Thoracic aorta (tissue), 2 donors: ENCODE data around the gene MUC22. TPM values are rescaled to one million over a fixed set of nuclear protein-coding genes. Genes with fewer than 3 reads are reported as not detected.
"Not testable (repeated sequence)": the region's sequence is repeated elsewhere in the genome, so short reads cannot be mapped to it uniquely, and the experiment has no call there.

Experiments
- ATAC-seq: fragments of 150-250 bp; one replicate; pipeline ENCODE4 v1.8.0; 2017; ENCODE audit warnings: low read depth; ENCODE audit not compliant: insufficient number of reproducible peaks, low FRiP score
- DNase-seq: peaks from one replicate; pipeline ENCODE4 v3.0.0-alpha.2; 2020; ENCODE audit warnings: low spot score
- H3K27ac ChIP-seq, 2 donors: fragments of 200-600 bp; sonication (generic); 1 replicate in 1 of 2; 2 replicates in 1 of 2; pipeline ENCODE4 v1.5.1; 2016; ENCODE audit warnings: mild to moderate bottlenecking in 2 of 2, moderate library complexity in 2 of 2
- H3K27me3 ChIP-seq: fragments of 200-600 bp; sonication (generic); replicated peaks from 2 replicates; pipeline ENCODE4 v1.6.0; 2016; ENCODE audit warnings: mild to moderate bottlenecking; ENCODE audit not compliant: insufficient read depth
- H3K36me3 ChIP-seq: fragments of 200-600 bp; sonication (generic); one replicate; pipeline ENCODE4 v1.5.1; 2016
- H3K4me1 ChIP-seq, 2 donors: fragments of 200-600 bp; sonication (generic); 1 replicate in 1 of 2; 2 replicates in 1 of 2; pipeline versions ENCODE4 v1.5.1 to v1.6.0; 2016; ENCODE audit warnings: low read depth in 2 of 2, mild to moderate bottlenecking in 1 of 2; ENCODE audit not compliant: control insufficient read depth in 1 of 2
- H3K4me3 ChIP-seq: fragments of 200-600 bp; sonication (generic); 2 replicates; pipeline ENCODE4 v1.5.1; 2016; ENCODE audit warnings: mild to moderate bottlenecking
- H3K9me3 ChIP-seq: fragments of 200-600 bp; sonication (generic); 2 replicates; pipeline ENCODE4 v1.5.1; 2016
- CTCF ChIP-seq: fragments of 200-600 bp; sonication (generic); IDR thresholded peaks from one replicate; pipeline ENCODE4 v1.5.1; 2019; ENCODE audit warnings: antibody characterized with exemption
- total RNA-seq, 2 donors: library from RNA; depleted of rRNA; stranded (reverse); fragments of >200 nt; gene quantifications; one replicate each; pipeline versions ENCODE4 v1.1.0 to v1.2.3, GENCODE V29; 2016

Gene MUC22
- total RNA-seq, 2 donors from 2014 or later: not detected

DNA sequence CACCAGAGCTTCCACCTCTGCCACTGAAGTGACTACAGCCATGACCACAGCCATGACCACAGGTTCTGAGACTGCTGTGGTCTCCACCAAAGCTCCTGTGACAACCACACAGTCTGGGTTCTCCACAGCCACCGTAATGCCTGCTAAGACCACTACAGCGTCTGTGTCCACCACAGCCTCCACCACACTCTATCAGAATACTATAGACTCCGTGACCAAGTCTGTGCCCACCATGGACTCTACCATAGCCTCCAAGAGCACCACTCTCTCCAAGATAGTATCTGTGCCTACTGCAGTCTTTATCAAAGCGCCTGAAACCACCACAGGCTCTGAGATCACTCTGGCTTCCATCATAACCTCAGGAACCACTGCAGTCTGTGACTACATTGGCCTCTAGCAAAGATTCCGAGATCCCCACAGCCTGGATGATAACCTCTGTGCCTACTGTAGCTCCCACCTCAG lies 45.1 kb upstream of the MUC22 start:
- no peak for ATAC-seq
- no peak for TF ChIP-seq CTCF

DNA sequence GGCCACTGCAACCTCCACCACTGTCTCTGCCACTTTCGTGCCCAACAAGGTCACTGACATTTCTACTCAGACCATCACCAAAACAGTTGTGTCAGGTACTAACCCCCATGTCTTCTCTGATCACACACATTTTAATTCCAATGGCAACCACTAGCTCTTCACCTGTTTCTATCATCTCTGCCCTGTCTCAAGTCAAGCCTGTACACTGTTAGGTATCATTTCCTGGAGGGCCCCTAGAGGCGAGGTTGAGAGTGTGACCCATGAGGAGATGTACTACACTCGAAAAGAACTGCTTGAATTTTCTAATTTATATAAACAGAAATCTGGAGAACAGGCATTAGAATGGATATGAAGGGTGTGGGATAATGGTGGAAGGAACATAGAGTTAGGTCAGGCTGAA lies 44.1 kb upstream of the MUC22 start:
- Histone ChIP-seq H3K9me3 (no peaks in the 10 kb centered on the region), H3K4me1 (no peaks in the 10 kb centered on the region), H3K27ac (no peak overlapping the region), H3K4me3 (no peak overlapping the region), H3K36me3 (no peaks in the 10 kb centered on the region), H3K27me3 (no peaks in the 10 kb centered on the region)
- no peak for TF ChIP-seq CTCF
- no peak for ATAC-seq
- no peak for DNase-seq

More for the DNA sequence above, 45.1 kb upstream of the MUC22 start:
- no peak overlapping the region for H3K4me3 ChIP-seq
- no peaks in the 10 kb centered on the region for H3K4me1 ChIP-seq
- no peaks in the 10 kb centered on the region for H3K9me3 ChIP-seq
- no peak for DNase-seq
- H3K27ac ChIP-seq: no peak overlapping the region
- no peaks in the 10 kb centered on the region for H3K27me3 ChIP-seq
- H3K36me3 ChIP-seq: no peaks in the 10 kb centered on the region

DNA sequence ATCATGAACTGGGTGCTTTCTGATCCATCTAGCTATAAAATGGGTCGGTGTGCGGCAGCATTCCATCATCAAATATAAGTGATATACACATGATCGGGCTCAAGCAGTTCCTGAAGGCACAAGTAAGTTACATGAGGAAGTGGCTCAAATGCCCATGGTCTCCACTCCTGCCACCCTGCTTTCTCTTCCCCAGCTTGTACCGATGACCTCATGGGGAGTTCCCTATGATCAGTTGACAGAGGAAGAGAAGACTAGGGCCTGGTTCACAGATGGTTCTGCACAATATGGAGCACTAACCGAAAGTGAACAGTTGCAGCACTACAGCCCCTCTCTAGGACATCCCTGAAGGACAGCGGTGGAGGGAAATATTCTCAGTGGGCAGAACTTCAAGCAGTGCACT lies 41.1 kb upstream of the MUC22 start:
- not testable (repeated sequence) for ATAC-seq, DNase-seq, H3K4me1 ChIP-seq, H3K27ac ChIP-seq, H3K9me3 ChIP-seq, H3K4me3 ChIP-seq, H3K36me3 ChIP-seq, H3K27me3 ChIP-seq

GRCh38 chr6:30970946-30971345 lies 39.3 kb upstream of the MUC22 start:
- TF ChIP-seq CTCF: no peak
- Histone ChIP-seq H3K4me3 (no peak overlapping the region), H3K27ac (no peak overlapping the region), H3K36me3 (no peaks in the 10 kb centered on the region), H3K27me3 (no peaks in the 10 kb centered on the region), H3K9me3 (no peaks in the 10 kb centered on the region), H3K4me1 (no peaks in the 10 kb centered on the region)
- DNase-seq (no peak), ATAC-seq (no peak)

- H3K4me3 ChIP-seq: no peak overlapping the region
- H3K36me3 ChIP-seq: no peaks in the 10 kb centered on the region
- H3K4me1 ChIP-seq: no peaks in the 10 kb centered on the region
- no peak for TF ChIP-seq CTCF
- H3K27ac ChIP-seq: no peak overlapping the region
- no peaks in the 10 kb centered on the region for H3K9me3 ChIP-seq
- DNase-seq (no peak), ATAC-seq (no peak)
- no peaks in the 10 kb centered on the region for H3K27me3 ChIP-seq
Measured at GRCh38 chr6:30972816-30973215, 37.5 kb upstream of the MUC22 start.

- ATAC-seq (no peak), DNase-seq (no peak)
- Histone ChIP-seq H3K27ac (no peak overlapping the region), H3K4me3 (no peak overlapping the region), H3K9me3 (no peaks in the 10 kb centered on the region), H3K27me3 (no peaks in the 10 kb centered on the region), H3K36me3 (no peaks in the 10 kb centered on the region), H3K4me1 (no peaks in the 10 kb centered on the region)
- no peak for TF ChIP-seq CTCF
Measured at GRCh38 chr6:30974490-30975252, 35.6 kb upstream of the MUC22 start.
